OCI-LY3 (cell line): ENCODE data around the gene TMEM101.

Experiments used
- H2AFZ ChIP-seq: fragments of 200-600, 300-600 bp; shearing (Covaris generic); 2 replicates; pipeline ENCODE4 v1.6.0; 2014; ENCODE audit warnings: antibody characterized with exemption, low read depth, low read length
- H3K27ac ChIP-seq: fragments of 200-600, 300-600 bp; sonication (generic); 2 replicates; pipeline ENCODE4 v1.5.1; 2014; ENCODE audit warnings: mild to moderate bottlenecking, low read length, moderate library complexity, mixed read lengths
- H3K27me3 ChIP-seq: fragments of 200-600, 300-600 bp; sonication (generic); 2 replicates; pipeline ENCODE4 v1.6.1; 2014; ENCODE audit warnings: low read depth, low read length, mixed read lengths
- H3K36me3 ChIP-seq: fragments of 200-600, 300-600 bp; sonication (generic); replicated peaks from 2 replicates; pipeline ENCODE3; 2014; ENCODE audit warnings: low read depth, low read length, mixed read lengths
- H3K4me1 ChIP-seq: fragments of 300-600, 200-600 bp; sonication (generic); 2 replicates; pipeline ENCODE4 v1.6.1; 2014; ENCODE audit warnings: low read length, mixed read lengths
- H3K4me2 ChIP-seq: fragments of 200-600, 300-600 bp; sonication (generic); 2 replicates; pipeline ENCODE4 v1.6.1; 2014; ENCODE audit warnings: low read length, mixed read lengths
- H3K4me3 ChIP-seq: fragments of 300-600, 200-600 bp; sonication (generic); 2 replicates; pipeline ENCODE4 v1.5.1; 2014; ENCODE audit warnings: antibody characterized with exemption, mild to moderate bottlenecking, low read length, moderate library complexity
- H3K79me2 ChIP-seq: fragments of 300-600, 200-600 bp; shearing (Covaris generic); 2 replicates; pipeline ENCODE4 v1.6.1; 2014; ENCODE audit warnings: mild to moderate bottlenecking, low read length, mixed read lengths
- H3K9ac ChIP-seq: fragments of 300-600, 200-600 bp; shearing (Covaris generic); 2 replicates; pipeline ENCODE4 v1.6.0; 2014; ENCODE audit warnings: mild to moderate bottlenecking, low read length, moderate library complexity
- H3K9me3 ChIP-seq: fragments of 200-600, 300-600 bp; shearing (Covaris generic); 2 replicates; pipeline ENCODE4 v1.6.1; 2014; ENCODE audit warnings: low read length, mixed read lengths; ENCODE audit not compliant: insufficient read depth
- H4K20me1 ChIP-seq: fragments of 200-600, 300-600 bp; sonication (generic); 2 replicates; pipeline ENCODE4 v1.6.1; 2016; ENCODE audit warnings: low read length, mixed read lengths; ENCODE audit not compliant: insufficient read depth
- CTCF ChIP-seq: fragments of 200-600, 300-600 bp; sonication (generic); IDR thresholded peaks from 2 replicates; pipeline ENCODE4 v1.5.1; 2014; ENCODE audit warnings: antibody characterized with exemption, low read length, low read depth
- EZH2phosphoT487 ChIP-seq: fragments of 200-600 bp; shearing (Covaris generic); IDR thresholded peaks from 2 replicates; pipeline ENCODE4 v1.6.1; 2018; ENCODE audit warnings: antibody characterized with exemption, mixed run types, low read depth

TMEM101 gene

GRCh38 chr17:44006598-44007345 lies 8.0 kb downstream of the TMEM101 start:
- no peaks in the 10 kb centered on the region for H3K9me3 ChIP-seq
- peaks cover 8% of the 10 kb centered on the region for H3K4me1 ChIP-seq
- TF ChIP-seq EZH2phosphoT487 (no peak), CTCF (peak; percentile 47)
- peak overlapping the region; percentile 75 for H3K9ac ChIP-seq
- peak overlapping the region; percentile 91 for H3K4me2 ChIP-seq
- H3K27ac ChIP-seq: no peak overlapping the region
- H3K27me3 ChIP-seq: no peaks in the 10 kb centered on the region
- peaks cover 2% of the 10 kb centered on the region for H3K36me3 ChIP-seq
- no peaks in the 10 kb centered on the region for H4K20me1 ChIP-seq
- H3K79me2 ChIP-seq: no peaks in the 10 kb centered on the region
- peak overlapping the region; percentile 73 for H2AFZ ChIP-seq
- peak overlapping the region; percentile 91 for H3K4me3 ChIP-seq

- Histone ChIP-seq H3K79me2 (no peaks in the 10 kb centered on the region), H3K4me2 (peak overlapping the region; percentile 91), H3K9me3 (no peaks in the 10 kb centered on the region), H3K4me3 (peak overlapping the region; percentile 91), H3K27me3 (no peaks in the 10 kb centered on the region), H3K9ac (no peak overlapping the region), H2AFZ (no peak overlapping the region), H3K4me1 (peaks cover 8% of the 10 kb centered on the region), H3K36me3 (peaks cover 2% of the 10 kb centered on the region), H4K20me1 (no peaks in the 10 kb centered on the region), H3K27ac (no peak overlapping the region)
- TF ChIP-seq CTCF (no peak), EZH2phosphoT487 (no peak)
Measured at GRCh38 chr17:44006272-44006597, 8.5 kb downstream of the TMEM101 start.

GRCh38 chr17:44005527-44006271 lies 9.1 kb downstream of the TMEM101 start:
- H3K4me3 ChIP-seq: no peak overlapping the region
- H3K4me1 ChIP-seq: peaks cover 8% of the 10 kb centered on the region
- TF ChIP-seq CTCF: no peak
- no peak for TF ChIP-seq EZH2phosphoT487
- H3K27me3 ChIP-seq: no peaks in the 10 kb centered on the region
- H3K36me3 ChIP-seq: peaks cover 2% of the 10 kb centered on the region
- no peaks in the 10 kb centered on the region for H3K79me2 ChIP-seq
- no peaks in the 10 kb centered on the region for H4K20me1 ChIP-seq
- H3K27ac ChIP-seq: no peak overlapping the region
- no peak overlapping the region for H3K4me2 ChIP-seq
- no peak overlapping the region for H2AFZ ChIP-seq
- H3K9ac ChIP-seq: no peak overlapping the region
- H3K9me3 ChIP-seq: no peaks in the 10 kb centered on the region

- Histone ChIP-seq H3K36me3 (peaks cover 2% of the 10 kb centered on the region), H3K4me2 (no peak overlapping the region), H3K9ac (no peak overlapping the region), H3K4me3 (no peak overlapping the region), H3K27me3 (no peaks in the 10 kb centered on the region), H4K20me1 (no peaks in the 10 kb centered on the region), H3K4me1 (peaks cover 8% of the 10 kb centered on the region), H3K27ac (no peak overlapping the region), H3K79me2 (no peaks in the 10 kb centered on the region), H2AFZ (no peak overlapping the region), H3K9me3 (no peaks in the 10 kb centered on the region)
- TF ChIP-seq EZH2phosphoT487 (no peak), CTCF (no peak)
Measured at GRCh38 chr17:44004761-44005526, 9.8 kb downstream of the TMEM101 start.
